Pancreas (tissue), 10 donors: ENCODE data around the gene WRAP73. TPM values are rescaled to one million over a fixed set of nuclear protein-coding genes. Genes with fewer than 3 reads are reported as not detected.

Experiments used
- ATAC-seq, 4 donors: fragments of 200-7000 bp; cut with Tn5 transposase; one replicate each; pipeline versions ENCODE4 v1.8.0 to v1.9.1; 2020; ENCODE audit warnings: mild to moderate bottlenecking in 4 of 4, moderate library complexity in 4 of 4
- DNase-seq, 6 donors: peaks; one replicate each; pipeline ENCODE4 v3.0.0-alpha.2; 2020
- FAIRE-seq: peaks from 2 replicates; lab custom pipeline; 2012; peaks lifted over from hg19 to GRCh38; lab: Jason Lieb, UNC
- H3K27ac ChIP-seq, 4 donors: fragments of 200-600 bp; sonication (generic); 1 replicate in 3 of 4; 2 replicates in 1 of 4; pipeline versions ENCODE4 v1.5.0 to v1.8.0; 2020
- H3K27me3 ChIP-seq, 4 donors: fragments of 200-600 bp; one replicate each; pipeline ENCODE4 v1.8.0; 2021
- H3K36me3 ChIP-seq, 3 donors: fragments of 200-600 bp; sonication (generic) in 1 of 3; one replicate each; pipeline versions ENCODE4 v1.5.0 to v1.8.0; 2020 to 2021
- H3K4me1 ChIP-seq, 3 donors: fragments of 200-600 bp; one replicate each; pipeline ENCODE4 v1.8.0; 2021
- H3K4me3 ChIP-seq, 4 donors: fragments of 200-600 bp; sonication (generic) in 2 of 4; one replicate each; pipeline versions ENCODE4 v1.5.0 to v1.8.0; 2020 to 2021
- H3K9me3 ChIP-seq, 4 donors: fragments of 200-600 bp; one replicate each; pipeline ENCODE4 v1.8.0; 2021
- CTCF ChIP-seq, 4 donors: fragments of 200-600 bp; sonication (generic) in 3 of 4; IDR thresholded peaks; one replicate each; pipeline versions ENCODE4 v1.5.0 to v1.8.0; 2021; ENCODE audit warnings: antibody characterized with exemption in 4 of 4
- WGBS, 2 donors: extraction: QIAGEN DNeasy Blood & Tissue Kit; methylation state at CpG; one replicate each; pipeline ENCODE4 v1.1.7; 2013; 5-methylcytosine and 5-hydroxymethylcytosine counted together
- intact Hi-C, 3 donors: fragments of 100-400 bp; cut with DNase I; formaldehyde crosslinking; loops; one replicate each; pipeline versions ENCODE4 v1.11.1 to v1.14.2; 2022
- polyA plus RNA-seq, 2 donors: library from polyadenylated mRNA; stranded (reverse); fragments of 200-250 nt; gene quantifications; one replicate each; pipeline ENCODE4 v1.2.3, GENCODE V29; 2013
- total RNA-seq, 6 donors: library from RNA; stranded (reverse); fragmentation: NEBNext Ultra II Directional in 4 of 6; extraction: Animal tissue kit (Norgen Biotek cat#: 25700) in 4 of 6; gene quantifications; one replicate each; pipeline versions ENCODE4 v1.2.1 to v1.2.4, GENCODE V29; 2021 to 2023
- donor health status: healthy with polysubstance abuse.
- donor health status: DM: no; HTN: no; CAD: no; lungs with moderate emphysema.
- donor health status: DM: no; HTN: no; CAD: no.
- donor health status: control.
- donor health status: control.
- donor health status: Bipolar disorder and iron deficiency.
- donor health status: DM: yes; HTN: yes; CAD: no.
- donor health status: DM: no; HTN: no; CAD: no.
- donor health status: DM: no; HTN: no; CAD: no.
- donor health status: DM: yes; HTN: yes; CAD: no.

The WRAP73 gene
- total and polyA plus RNA-seq, 8 donors, result 6.7 to 26.2 (median 10.3) TPM

- no peaks in the 10 kb centered on the region for H3K4me1 ChIP-seq
- 91 to 95% methylated on average over 9 of the region's 9 CpGs for WGBS, 2 donors
Observed at GRCh38 chr1:3679799-3680453, 30.0 kb upstream of the WRAP73 start.

GRCh38 chr1:3679098-3679555 lies 29.2 kb upstream of the WRAP73 start:
- ATAC-seq (no peak), DNase-seq (no peak), FAIRE-seq (no peak)
- TF ChIP-seq CTCF (IDR thresholded peaks at IDR 0.05), result no peak
- H3K27me3 ChIP-seq, result no peaks in the 10 kb centered on the region
- H3K4me1 ChIP-seq, result peaks cover 0 to 4% (median 4%) of the 10 kb centered on the region in 3 donors
- no peak overlapping the region for H3K27ac ChIP-seq
- 76 to 91% methylated on average over 18 of the region's 18 CpGs for WGBS, 2 donors
- H3K9me3 ChIP-seq, result no peaks in the 10 kb centered on the region
- intact Hi-C loops, result no loop called here
- no peak overlapping the region for H3K4me3 ChIP-seq
- no peaks in the 10 kb centered on the region for H3K36me3 ChIP-seq

More at GRCh38 chr1:3679799-3680453, 30.0 kb upstream of the WRAP73 start:
- TF ChIP-seq CTCF (IDR thresholded peaks at IDR 0.05), result no peak
- no peaks in the 10 kb centered on the region for H3K9me3 ChIP-seq
- no peaks in the 10 kb centered on the region for H3K36me3 ChIP-seq
- H3K4me3 ChIP-seq, result no peak overlapping the region
- no peak for ATAC-seq
- no peaks in the 10 kb centered on the region for H3K27me3 ChIP-seq
- no peak for DNase-seq
- intact Hi-C loops, result no loop called here
- FAIRE-seq, result no peak
- no peak overlapping the region for H3K27ac ChIP-seq

- intact Hi-C loops, result no loop called here
- WGBS, 2 donors, result 82% methylated on average over 21 of the region's 21 CpGs
- H3K4me1 ChIP-seq, result peaks cover 0 to 5% (median 5%) of the 10 kb centered on the region in 3 donors
- H3K27me3 ChIP-seq, result no peaks in the 10 kb centered on the region
- TF ChIP-seq CTCF (IDR thresholded peaks at IDR 0.05), result no peak
- DNase-seq (peak in 2 of 6 donors; percentile 30 to 60), FAIRE-seq (no peak), ATAC-seq (no peak)
- no peak overlapping the region for H3K4me3 ChIP-seq
- H3K9me3 ChIP-seq, result no peaks in the 10 kb centered on the region
- H3K27ac ChIP-seq, result no peak overlapping the region
- H3K36me3 ChIP-seq, result no peaks in the 10 kb centered on the region
Observed at GRCh38 chr1:3678361-3679097, 28.6 kb upstream of the WRAP73 start.

GRCh38 chr1:3677484-3677883 lies 27.6 kb upstream of the WRAP73 start:
- Histone ChIP-seq H3K9me3 (no peaks in the 10 kb centered on the region), H3K36me3 (no peaks in the 10 kb centered on the region), H3K27me3 (no peaks in the 10 kb centered on the region), H3K4me1 (peaks cover 0 to 5% (median 5%) of the 10 kb centered on the region in 3 donors), H3K27ac (no peak overlapping the region), H3K4me3 (no peak overlapping the region)
- FAIRE-seq (no peak), ATAC-seq (no peak), DNase-seq (no peak)
- intact Hi-C loops, result no loop called here
- 70 to 89% methylated on average over 5 of the region's 5 CpGs for WGBS, 2 donors
- no peak for TF ChIP-seq CTCF (IDR thresholded peaks at IDR 0.05)
